ENCODE data around the gene GRM2.

GRM2 gene

DNA sequence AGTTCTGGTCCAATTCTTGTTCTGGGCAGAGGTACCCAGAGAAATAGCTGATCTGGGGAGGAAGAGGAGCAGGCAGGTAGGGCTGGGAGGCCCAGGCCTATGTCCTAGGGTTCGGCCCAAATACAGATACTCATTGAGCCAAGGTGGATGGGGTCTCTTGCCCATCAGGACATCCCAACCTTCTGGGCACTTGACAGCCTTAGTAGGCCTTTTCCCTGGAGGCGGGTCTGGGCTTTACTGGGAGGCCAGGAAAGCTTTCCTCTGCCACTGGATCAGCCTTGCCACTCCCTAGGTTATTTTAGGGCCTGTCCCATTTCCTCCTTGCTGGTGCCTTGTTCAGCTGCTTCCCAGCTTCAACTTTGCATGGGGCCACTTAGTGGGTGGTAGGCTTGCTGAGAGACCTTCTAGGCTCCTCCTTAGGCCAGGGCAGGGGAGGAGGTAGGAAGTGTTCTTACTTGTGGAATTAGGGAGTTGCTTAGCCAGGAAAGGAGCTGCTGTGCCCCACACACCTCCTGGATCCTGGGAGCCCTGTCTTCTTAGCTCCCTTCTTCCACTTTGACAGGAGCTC, 26.1 kb upstream of the GRM2 start:
- DNase-seq = no peak

GRCh38 chr3:51681453-51681852, 25.4 kb upstream of the GRM2 start:
- DNase-seq = no peak

DNA sequence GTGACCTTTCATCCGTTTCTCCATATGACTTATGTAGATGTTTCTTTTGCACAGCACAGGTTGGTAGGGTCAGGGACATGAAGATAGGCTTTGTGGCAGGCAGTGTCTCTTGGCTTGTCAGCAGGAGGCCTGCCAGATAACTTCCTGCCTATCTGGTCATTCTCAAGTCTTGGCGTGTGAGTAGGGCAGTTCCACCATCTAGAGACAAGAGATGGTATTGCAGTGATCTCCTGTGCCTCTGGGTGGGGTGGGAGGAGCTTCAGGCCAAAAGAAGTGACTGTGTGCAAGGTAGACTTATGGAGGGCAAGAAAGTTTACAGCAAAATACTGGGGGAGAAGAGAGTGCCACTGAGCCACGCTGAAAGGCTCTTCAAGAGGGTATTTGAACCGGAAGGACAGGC, 24.8 kb upstream of the GRM2 start:
- DNase-seq = peak in 8 of 14 donors; percentile 11 to 53 (median 22)

DNA sequence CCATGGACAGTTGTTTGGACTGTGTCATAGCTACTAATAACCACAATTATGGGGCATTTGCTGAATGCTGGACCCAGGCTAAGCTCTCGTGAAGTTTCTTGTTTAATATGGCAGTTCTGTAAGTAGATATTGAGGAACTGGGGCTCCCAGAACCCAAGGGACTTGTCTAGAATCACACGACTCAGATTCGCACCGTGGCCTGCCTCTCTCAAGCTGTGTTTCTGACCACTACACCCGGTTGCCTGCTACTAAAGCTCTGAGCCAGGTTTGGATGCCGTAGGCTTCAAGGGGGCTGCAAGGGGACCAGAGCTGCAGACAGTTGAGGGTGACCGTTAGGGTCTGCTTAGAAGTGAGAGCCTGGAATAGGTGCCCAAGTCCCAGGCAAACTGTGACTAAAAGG, 24.3 kb upstream of the GRM2 start:
- DNase-seq = no peak

DNA sequence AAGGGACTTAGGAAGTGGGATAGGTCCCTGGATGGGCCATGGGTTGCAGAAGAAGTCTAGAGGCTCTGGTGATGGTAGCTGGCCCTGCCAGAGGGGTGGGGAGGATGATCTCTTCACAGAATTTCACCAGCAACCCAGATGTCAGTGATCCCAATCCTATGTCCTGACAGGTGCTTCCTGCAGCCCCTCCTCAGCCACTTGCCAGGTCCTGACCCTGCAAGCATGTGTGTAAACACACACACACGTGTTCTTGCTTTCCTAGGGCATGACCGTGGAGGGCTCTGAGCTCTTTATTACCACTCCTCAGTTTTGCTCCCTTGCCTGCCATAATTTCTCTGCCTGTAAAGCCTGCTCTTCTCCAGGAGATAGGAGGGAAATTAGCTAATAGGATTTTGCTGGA, 23.3 kb upstream of the GRM2 start:
- DNase-seq = no peak

GRCh38 chr3:51684971-51685751, 21.7 kb upstream of the GRM2 start:
- no peak for DNase-seq

DNA sequence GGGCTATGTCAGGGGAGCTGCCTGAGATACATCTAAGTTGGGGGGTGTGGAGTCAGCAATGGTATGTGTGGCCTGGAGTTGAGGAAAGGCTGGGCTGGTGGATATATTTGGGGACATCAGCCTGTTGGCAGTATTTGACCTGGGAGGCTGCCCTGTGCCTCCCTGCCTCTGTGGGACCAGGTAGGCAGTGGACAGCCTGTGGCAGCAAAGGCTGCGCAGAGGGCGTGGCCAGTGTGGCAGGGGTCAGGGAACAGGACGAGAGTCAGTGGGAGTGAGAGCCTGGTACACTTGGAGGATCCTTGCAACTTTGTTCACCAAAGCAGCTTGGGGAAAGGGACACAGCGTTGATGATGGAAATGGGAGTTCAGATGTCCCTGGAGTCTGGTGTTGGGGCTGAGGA, 20.8 kb upstream of the GRM2 start:
- no peak for DNase-seq

GRCh38 chr3:51686512-51687215, 20.2 kb upstream of the GRM2 start:
- DNase-seq = peak in 1 of 14 donors; percentile 48

- DNase-seq = no peak
Observed at GRCh38 chr3:51687431-51688205, 19.2 kb upstream of the GRM2 start.

GRCh38 chr3:51688206-51688600, 18.7 kb upstream of the GRM2 start:
- no peak for DNase-seq

GRCh38 chr3:51691021-51691420, 15.8 kb upstream of the GRM2 start:
- no peak for DNase-seq

- DNase-seq = no peak
Observed at GRCh38 chr3:51691949-51692348, 14.9 kb upstream of the GRM2 start.

- DNase-seq = no peak
Observed at GRCh38 chr3:51692980-51693395, 13.9 kb upstream of the GRM2 start.

DNA sequence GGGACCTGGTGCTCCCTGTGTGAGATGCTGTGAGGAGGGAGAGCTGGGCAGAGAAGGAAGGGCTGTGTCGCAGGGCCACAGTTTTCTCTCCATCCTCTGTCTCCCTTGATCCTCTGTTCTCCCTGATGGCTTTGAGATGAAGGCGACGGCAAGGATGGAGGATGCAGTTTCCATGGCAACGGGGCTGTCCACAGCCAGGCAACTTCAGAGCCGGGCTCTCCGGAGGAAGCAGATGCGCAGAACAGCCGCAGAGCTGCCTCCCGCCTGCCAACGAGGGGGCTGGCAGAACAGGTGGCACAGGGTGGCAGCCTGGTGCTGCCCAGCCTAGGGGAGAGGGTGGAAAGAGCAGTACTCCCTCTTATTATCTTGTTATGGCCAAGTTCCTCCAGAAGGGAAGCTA, 9.9 kb upstream of the GRM2 start:
- DNase-seq = peak in 1 of 14 donors; percentile 14

DNA sequence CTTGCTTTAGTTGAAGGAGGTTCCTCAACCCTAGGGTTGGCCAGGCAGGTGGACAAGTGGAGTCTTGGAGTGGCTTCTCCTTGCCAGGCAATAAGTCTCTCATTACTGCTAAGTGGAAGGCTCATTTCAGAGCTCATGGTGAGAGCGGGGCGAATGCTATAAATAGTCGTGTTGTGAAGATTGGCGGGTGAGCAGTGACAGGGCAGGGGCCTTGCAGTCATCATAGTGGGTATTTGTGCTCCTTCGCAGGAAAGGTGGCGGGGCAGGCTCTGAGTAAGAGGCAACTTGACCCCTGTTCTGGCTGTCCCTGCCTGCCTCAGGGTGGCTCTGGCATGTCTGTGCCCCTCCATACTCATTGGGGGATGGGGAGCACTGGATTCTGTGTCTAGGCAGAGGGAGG, 8.7 kb upstream of the GRM2 start:
- DNase-seq = no peak

GRCh38 chr3:51700403-51700802, 6.5 kb upstream of the GRM2 start:
- DNase-seq = no peak

DNA sequence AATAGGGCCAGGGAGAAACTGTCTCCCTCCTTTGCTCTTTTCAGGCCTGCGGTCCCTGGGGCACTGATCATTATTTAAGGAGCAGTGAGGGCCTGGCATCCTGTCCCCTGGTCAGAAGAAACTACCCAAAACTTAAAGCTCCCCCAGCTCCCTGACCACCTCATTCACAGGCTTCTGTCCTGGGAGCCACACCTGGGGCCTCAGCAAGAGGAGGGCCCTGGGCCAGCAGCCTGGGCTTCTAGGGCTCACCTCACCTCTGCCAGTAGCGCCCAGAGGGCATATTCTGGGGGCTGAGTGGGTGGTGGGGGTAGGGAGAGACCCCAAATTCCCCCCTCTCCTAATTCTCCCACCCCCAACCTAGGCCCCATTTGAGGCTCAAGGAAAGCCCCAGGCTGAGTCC, 4.7 kb upstream of the GRM2 start:
- DNase-seq = no peak

DNA sequence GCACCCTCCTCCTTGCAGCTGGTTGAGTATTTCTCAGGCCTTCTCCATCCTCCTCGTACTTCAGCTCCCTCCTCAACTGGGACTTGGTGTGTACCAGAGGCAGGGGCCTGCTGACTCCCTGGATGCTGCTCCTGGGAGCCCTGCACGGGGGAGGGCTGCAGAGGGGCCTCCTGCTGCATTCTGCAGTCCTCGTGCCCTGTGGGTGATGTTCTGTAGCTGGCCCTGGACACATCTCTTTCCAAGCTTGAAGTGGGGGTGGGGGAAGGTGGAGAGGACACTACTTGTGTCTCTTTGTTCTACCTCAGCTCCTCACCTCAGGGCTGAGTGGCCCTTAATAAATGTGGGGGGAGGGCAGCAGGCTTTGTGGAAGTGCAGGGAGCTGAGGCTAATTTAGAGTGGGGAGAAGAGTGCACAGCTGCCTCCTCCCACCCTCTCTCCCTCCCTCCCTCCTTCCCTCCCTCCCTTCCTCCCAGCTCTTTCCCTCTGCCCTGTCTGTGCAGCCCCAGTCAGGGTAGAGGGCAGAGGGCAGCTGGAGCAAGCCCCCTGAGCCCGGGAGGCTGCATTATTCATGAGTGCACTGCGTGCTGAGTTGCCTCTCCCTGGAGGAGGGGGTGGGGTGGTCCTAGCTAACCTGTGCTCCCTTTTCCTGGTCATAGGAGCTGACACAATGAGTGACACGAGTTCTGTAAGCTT, 3.7 kb upstream of the GRM2 start:
- no peak for DNase-seq

GRCh38 chr3:51703761-51704510, 2.9 kb upstream of the GRM2 start:
- DNase-seq = no peak

DNA sequence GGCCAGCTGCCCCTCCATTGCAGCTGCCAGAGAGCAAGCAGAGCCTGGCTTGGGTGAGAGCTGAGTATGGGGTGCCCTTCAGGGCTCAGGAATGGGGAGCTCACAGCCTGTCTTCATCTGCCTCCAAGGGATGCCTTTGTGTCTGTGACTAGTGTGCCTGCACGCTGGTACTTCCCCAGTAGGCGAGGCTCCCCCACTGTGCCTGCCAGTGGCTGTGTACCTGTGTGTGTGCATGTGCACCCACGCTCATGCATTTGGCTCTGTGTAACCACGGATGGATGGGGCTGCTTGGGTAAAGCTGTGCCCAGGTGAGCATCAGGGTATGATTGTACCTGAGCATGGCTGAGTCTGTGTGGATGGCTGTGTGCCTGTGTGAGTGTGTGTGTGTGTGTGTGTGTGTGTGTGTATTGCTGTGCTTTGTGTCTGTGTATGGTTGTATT, 2.3 kb upstream of the GRM2 start:
- no peak for DNase-seq

- DNase-seq = no peak
Observed at GRCh38 chr3:51705276-51706020, 1.4 kb upstream of the GRM2 start.
